DOHH2 (cell line): ENCODE data around the gene COP1.
"Not testable (repeated sequence)": the region's sequence is repeated elsewhere in the genome, so short reads cannot be mapped to it uniquely, and the experiment has no call there.

ENCODE experiments used
- H3F3A ChIP-seq: fragments of 200-600 bp; sonication (generic), shearing (Covaris generic); 2 replicates; pipeline ENCODE4 v1.6.0; 2016; ENCODE audit warnings: antibody characterized with exemption, mild to moderate bottlenecking; ENCODE audit not compliant: control insufficient read depth, insufficient read depth
- H3K27ac ChIP-seq: fragments of 200-600 bp; sonication (generic); 2 replicates; pipeline ENCODE4 v1.5.1; 2014; ENCODE audit warnings: low read depth, mild to moderate bottlenecking, low read length, moderate library complexity
- H3K27me3 ChIP-seq: fragments of 200-600 bp; sonication (generic); 2 replicates; pipeline ENCODE4 v1.6.1; 2014; ENCODE audit warnings: mild to moderate bottlenecking, low read length, mixed read lengths; ENCODE audit not compliant: control insufficient read depth
- H3K36me3 ChIP-seq: fragments of 200-600 bp; sonication (generic); 2 replicates; pipeline ENCODE4 v1.6.1; 2014; ENCODE audit warnings: mild to moderate bottlenecking, low read length, moderate library complexity, mixed read lengths; ENCODE audit not compliant: control insufficient read depth
- H3K4me1 ChIP-seq: fragments of 200-600 bp; sonication (generic); 2 replicates; pipeline ENCODE4 v1.6.1; 2014; ENCODE audit warnings: mild to moderate bottlenecking, low read length, mixed read lengths; ENCODE audit not compliant: control insufficient read depth
- H3K4me2 ChIP-seq: fragments of 200-600 bp; sonication (generic); 2 replicates; pipeline ENCODE4 v1.6.0; 2014; ENCODE audit warnings: mild to moderate bottlenecking, low read length, moderate library complexity
- H3K4me3 ChIP-seq: fragments of 200-600 bp; sonication (generic); 2 replicates; pipeline ENCODE4 v1.5.1; 2014; ENCODE audit warnings: mild to moderate bottlenecking, low read length, mixed read lengths
- H3K79me2 ChIP-seq: fragments of 200-600 bp; sonication (generic); 2 replicates; pipeline ENCODE4 v1.6.1; 2014; ENCODE audit warnings: mild to moderate bottlenecking, low read length, mixed read lengths; ENCODE audit not compliant: control insufficient read depth
- H3K9me2 ChIP-seq: fragments of 200-600 bp; sonication (generic); replicated peaks from 2 replicates; pipeline ENCODE4 v1.6.1; 2014; ENCODE audit warnings: mild to moderate bottlenecking, low read length, mixed read lengths; ENCODE audit not compliant: control insufficient read depth
- H3K9me3 ChIP-seq: fragments of 200-600 bp; sonication (generic); 2 replicates; pipeline ENCODE4 v1.6.1; 2014; ENCODE audit warnings: antibody characterized with exemption, low read length, mixed read lengths; ENCODE audit not compliant: control insufficient read depth, insufficient read depth
- H4K20me1 ChIP-seq: fragments of 200-600 bp; sonication (generic); 2 replicates; pipeline ENCODE4 v1.6.0; 2014; ENCODE audit warnings: low read depth, mild to moderate bottlenecking, antibody characterized with exemption, low read length, moderate library complexity; ENCODE audit not compliant: control insufficient read depth, insufficient read depth
- CTCF ChIP-seq: fragments of 200-600 bp; sonication (generic); IDR thresholded peaks from one replicate; pipeline ENCODE4 v1.5.1; 2014; ENCODE audit warnings: antibody characterized with exemption, mild to moderate bottlenecking, low read depth, low read length; ENCODE audit not compliant: poor library complexity, severe bottlenecking
- EZH2phosphoT487 ChIP-seq: fragments of 200-600 bp; sonication (generic); IDR thresholded peaks from 2 replicates; pipeline ENCODE4 v1.6.1; 2017; ENCODE audit warnings: borderline replicate concordance, mild to moderate bottlenecking, antibody characterized with exemption, low read length, moderate library complexity, mixed read lengths

Gene COP1

GRCh38 chr1:176022574-176022973 lies 184.5 kb downstream of the COP1 start:
- no peak overlapping the region for H3K4me3 ChIP-seq
- no peaks in the 10 kb centered on the region for H3K4me1 ChIP-seq
- no peaks in the 10 kb centered on the region for H3K9me2 ChIP-seq
- no peak overlapping the region for H3K27ac ChIP-seq
- H3K4me2 ChIP-seq, result no peak overlapping the region
- no peaks in the 10 kb centered on the region for H3K27me3 ChIP-seq
- TF ChIP-seq CTCF, result no peak
- TF ChIP-seq EZH2phosphoT487, result no peak
- H3K36me3 ChIP-seq, result peaks cover 16% of the 10 kb centered on the region
- no peaks in the 10 kb centered on the region for H3K9me3 ChIP-seq
- H3F3A ChIP-seq, result no peaks in the 10 kb centered on the region
- no peaks in the 10 kb centered on the region for H3K79me2 ChIP-seq
- no peaks in the 10 kb centered on the region for H4K20me1 ChIP-seq

- H3K27me3 ChIP-seq, result no peaks in the 10 kb centered on the region
- TF ChIP-seq EZH2phosphoT487, result no peak
- TF ChIP-seq CTCF, result no peak
- peaks cover 13% of the 10 kb centered on the region for H3K36me3 ChIP-seq
- H3K27ac ChIP-seq, result no peak overlapping the region
- H3K4me3 ChIP-seq, result no peak overlapping the region
- no peak overlapping the region for H3K4me2 ChIP-seq
- H3K4me1 ChIP-seq, result no peaks in the 10 kb centered on the region
- no peaks in the 10 kb centered on the region for H3K9me3 ChIP-seq
- no peaks in the 10 kb centered on the region for H3K79me2 ChIP-seq
- no peaks in the 10 kb centered on the region for H3K9me2 ChIP-seq
- no peaks in the 10 kb centered on the region for H4K20me1 ChIP-seq
- H3F3A ChIP-seq, result no peaks in the 10 kb centered on the region
Observed at GRCh38 chr1:176017722-176018121, 189.4 kb downstream of the COP1 start.

DNA sequence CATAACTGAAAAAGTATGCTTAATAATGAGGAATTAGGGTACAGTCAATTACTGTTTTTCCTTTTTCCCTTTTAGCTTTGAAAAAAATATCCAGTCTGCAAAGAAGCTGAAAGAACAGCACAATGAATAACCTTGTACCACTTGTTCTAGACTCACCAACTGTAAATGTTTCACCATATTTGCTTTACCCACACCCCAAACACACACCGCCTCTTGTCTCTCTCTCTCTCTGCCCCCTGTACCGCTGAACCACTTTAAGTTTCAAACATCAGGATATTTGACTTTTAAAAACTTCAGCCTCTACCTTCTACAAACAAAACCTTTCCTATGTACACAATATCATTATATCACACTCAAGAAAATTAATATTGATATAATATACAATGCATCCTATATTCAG lies 197.1 kb downstream of the COP1 start:
- H3F3A ChIP-seq, result no peaks in the 10 kb centered on the region
- H3K27me3 ChIP-seq, result no peaks in the 10 kb centered on the region
- no peaks in the 10 kb centered on the region for H3K79me2 ChIP-seq
- no peak overlapping the region for H3K4me3 ChIP-seq
- peaks cover 15% of the 10 kb centered on the region for H3K36me3 ChIP-seq
- no peaks in the 10 kb centered on the region for H3K4me1 ChIP-seq
- TF ChIP-seq CTCF, result no peak
- TF ChIP-seq EZH2phosphoT487, result no peak
- no peak overlapping the region for H3K27ac ChIP-seq
- H3K9me2 ChIP-seq, result no peaks in the 10 kb centered on the region
- H3K9me3 ChIP-seq, result no peaks in the 10 kb centered on the region
- no peak overlapping the region for H3K4me2 ChIP-seq
- H4K20me1 ChIP-seq, result no peaks in the 10 kb centered on the region

- H3K9me3 ChIP-seq, H4K20me1 ChIP-seq, H3F3A ChIP-seq, H3K9me2 ChIP-seq, H3K27ac ChIP-seq, H3K27me3 ChIP-seq, H3K4me3 ChIP-seq, H3K4me1 ChIP-seq, H3K4me2 ChIP-seq, H3K79me2 ChIP-seq: not testable (repeated sequence)
- peaks cover 15% of the 10 kb centered on the region for H3K36me3 ChIP-seq
Observed at GRCh38 chr1:176007756-176008389, 199.2 kb downstream of the COP1 start.

DNA sequence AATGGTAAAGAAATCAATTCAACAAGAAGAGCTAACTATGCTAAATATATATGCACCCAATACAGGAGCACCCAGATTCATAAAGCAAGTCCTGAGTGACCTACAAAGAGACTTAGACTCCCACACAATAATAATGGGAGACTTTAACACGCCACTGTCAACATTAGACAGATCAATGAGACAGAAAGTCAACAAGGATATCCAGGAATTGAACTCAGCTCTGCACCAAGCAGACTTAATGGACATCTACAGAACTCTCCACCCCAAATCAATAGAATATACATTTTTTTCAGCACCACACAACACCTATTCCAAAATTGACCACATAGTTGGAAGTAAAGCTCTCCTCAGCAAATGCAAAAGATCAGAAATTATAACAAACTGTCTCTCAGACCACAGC lies 212.4 kb downstream of the COP1 start:
- not testable (repeated sequence) for H3K4me1 ChIP-seq, H3K9me3 ChIP-seq, H3K9me2 ChIP-seq, H3K27me3 ChIP-seq, H3F3A ChIP-seq, H3K79me2 ChIP-seq, H4K20me1 ChIP-seq, H3K27ac ChIP-seq, H3K36me3 ChIP-seq, H3K4me3 ChIP-seq, H3K4me2 ChIP-seq

GRCh38 chr1:175992825-175993224 lies 214.3 kb downstream of the COP1 start:
- not testable (repeated sequence) for H3F3A ChIP-seq, H3K4me2 ChIP-seq, H3K27ac ChIP-seq, H3K9me3 ChIP-seq, H3K27me3 ChIP-seq, H3K4me3 ChIP-seq, H3K9me2 ChIP-seq, H3K4me1 ChIP-seq, H3K79me2 ChIP-seq, H4K20me1 ChIP-seq
- peaks cover 22% of the 10 kb centered on the region for H3K36me3 ChIP-seq
